K562 treated with DMSO at 1 percent for 4 hours (cell line): ENCODE data around the gene F8A1. TPM values are rescaled to one million over a fixed set of nuclear protein-coding genes. Genes with fewer than 3 reads are reported as not detected.

Experiments used
- total RNA-seq: library from RNA; unstranded; fragments of 300-600 nt; gene quantifications from 2 replicates; pipeline ENCODE4 v1.2.3, GENCODE V29; 2022; ENCODE audit not compliant: insufficient read depth

Gene F8A1
- total RNA-seq, result not detected in 2 replicates

GRCh38 chrX:154886069-154886788 is at the start of gene F8A1:
Gene F8A1, plus strand, starts transcription at chrX:154886355. Its CDS starts 20 bp downstream, at chrX:154886375.

Other genes starting within 250 kb of the F8A1 start
- gene CTAG2, start 232.8 kb upstream of the F8A1 start, total RNA-seq, result 30.2 and 37.9 TPM in 2 replicates
- gene GAB3, start 135.3 kb upstream of the F8A1 start, total RNA-seq, result 7.2 and 12.8 TPM in 2 replicates
- 79.4 and 94.2 TPM in 2 replicates for gene DKC1, start 123.5 kb upstream of the F8A1 start, total RNA-seq
- gene MPP1, start 80.9 kb upstream of the F8A1 start, total RNA-seq, result 312 and 360 TPM in 2 replicates
- not detected in 2 replicates for gene SMIM9, start 51.7 kb upstream of the F8A1 start, total RNA-seq
- 2.5 and 3.5 TPM in 2 replicates for gene F8, start 136.4 kb downstream of the F8A1 start, total RNA-seq
- 85.1 and 96.7 TPM in 2 replicates for gene FUNDC2, start 140.5 kb downstream of the F8A1 start, total RNA-seq
- 11.5 and 14.6 TPM in 2 replicates for gene CMC4, start 184.8 kb downstream of the F8A1 start, total RNA-seq
- 3.9 and 8.4 TPM in 2 replicates for gene MTCP1, start 184.8 kb downstream of the F8A1 start, total RNA-seq
- gene BRCC3, start 185.2 kb downstream of the F8A1 start, total RNA-seq, result 8.7 and 11.0 TPM in 2 replicates